Cardiac muscle cell (in vitro differentiated cells and primary cell): ENCODE data around the gene ITGB1. TPM values are rescaled to one million over a fixed set of nuclear protein-coding genes. Genes with fewer than 3 reads are reported as not detected.

Experiments
- DNase-seq, 2 donors: peaks; one replicate each; pipeline versions ENCODE4 v3.0.0 to v3.0.0-alpha.2; 2010 to 2017; ENCODE audit warnings: low read depth in 1 of 2, low spot score in 1 of 2
- H3K27ac ChIP-seq: fragments of 200-600 bp; sonication (generic); 2 replicates; pipeline ENCODE4 v1.5.1; 2016
- H3K27me3 ChIP-seq: fragments of 200-600 bp; sonication (generic); 2 replicates; pipeline ENCODE4 v1.6.0; 2016; ENCODE audit warnings: control low read depth
- H3K36me3 ChIP-seq: fragments of 200-600 bp; sonication (generic); 2 replicates; pipeline ENCODE4 v1.5.1; 2016; ENCODE audit warnings: control low read depth
- H3K4me1 ChIP-seq: fragments of 200-600 bp; sonication (generic); 2 replicates; pipeline ENCODE4 v1.8.1; 2017; ENCODE audit warnings: low read depth, mild to moderate bottlenecking, mixed run types
- H3K4me3 ChIP-seq: fragments of 200-600 bp; sonication (generic); 2 replicates; pipeline ENCODE4 v1.5.1; 2016; ENCODE audit warnings: mild to moderate bottlenecking
- H3K9me3 ChIP-seq: fragments of 200-600 bp; sonication (generic); 2 replicates; pipeline ENCODE4 v1.5.1; 2017; ENCODE audit warnings: low read depth, mild to moderate bottlenecking, control low read depth
- CTCF ChIP-seq: IDR thresholded peaks from 2 replicates; pipeline ENCODE4 v1.5.1; 2012; ENCODE audit warnings: low read depth, mild to moderate bottlenecking, low read length
- polyA plus RNA-seq: library from polyadenylated mRNA; unstranded; fragments of >200 nt; fragmentation: Nextera tagmentation; extraction: Ambion mirVana; gene quantifications from 2 replicates; pipeline ENCODE4 v1.2.1, GENCODE V29; 2016
- total RNA-seq: library from RNA; depleted of rRNA; stranded (reverse); fragments of >200 nt; gene quantifications from 2 replicates; pipeline ENCODE4 v1.2.3, GENCODE V29; 2016

Gene ITGB1
- total and polyA plus RNA-seq, 2 experiments from 2014 or later: 321 to 490 TPM

GRCh38 chr10:32887481-32887880 lies 70.5 kb downstream of the ITGB1 start:
- no peak for TF ChIP-seq CTCF
- no peaks in the 10 kb centered on the region for H3K36me3 ChIP-seq
- no peak overlapping the region for H3K4me3 ChIP-seq
- DNase-seq: no peak
- H3K27ac ChIP-seq: no peak overlapping the region
- no peaks in the 10 kb centered on the region for H3K27me3 ChIP-seq
- H3K4me1 ChIP-seq: no peaks in the 10 kb centered on the region
- H3K9me3 ChIP-seq: no peaks in the 10 kb centered on the region

- no peak for TF ChIP-seq CTCF
- Histone ChIP-seq H3K36me3 (no peaks in the 10 kb centered on the region), H3K4me1 (no peaks in the 10 kb centered on the region), H3K9me3 (no peaks in the 10 kb centered on the region), H3K4me3 (no peak overlapping the region), H3K27ac (no peak overlapping the region), H3K27me3 (no peaks in the 10 kb centered on the region)
- no peak for DNase-seq
Observed at GRCh38 chr10:32882076-32882475, 76.0 kb downstream of the ITGB1 start.

GRCh38 chr10:32878646-32879045 lies 79.4 kb downstream of the ITGB1 start:
- TF ChIP-seq CTCF: no peak
- H3K27me3 ChIP-seq: no peaks in the 10 kb centered on the region
- H3K9me3 ChIP-seq: no peaks in the 10 kb centered on the region
- H3K4me1 ChIP-seq: no peaks in the 10 kb centered on the region
- no peak overlapping the region for H3K27ac ChIP-seq
- no peaks in the 10 kb centered on the region for H3K36me3 ChIP-seq
- DNase-seq: no peak
- no peak overlapping the region for H3K4me3 ChIP-seq

GRCh38 chr10:32877915-32878314 lies 80.1 kb downstream of the ITGB1 start:
- no peak for DNase-seq
- no peaks in the 10 kb centered on the region for H3K4me1 ChIP-seq
- TF ChIP-seq CTCF: no peak
- H3K27me3 ChIP-seq: no peaks in the 10 kb centered on the region
- no peaks in the 10 kb centered on the region for H3K9me3 ChIP-seq
- no peaks in the 10 kb centered on the region for H3K36me3 ChIP-seq
- H3K27ac ChIP-seq: no peak overlapping the region
- no peak overlapping the region for H3K4me3 ChIP-seq

GRCh38 chr10:32865170-32865569 lies 92.9 kb downstream of the ITGB1 start:
- H3K9me3 ChIP-seq: no peaks in the 10 kb centered on the region
- no peaks in the 10 kb centered on the region for H3K36me3 ChIP-seq
- TF ChIP-seq CTCF: no peak
- H3K4me3 ChIP-seq: no peak overlapping the region
- no peak overlapping the region for H3K27ac ChIP-seq
- H3K27me3 ChIP-seq: no peaks in the 10 kb centered on the region
- no peaks in the 10 kb centered on the region for H3K4me1 ChIP-seq
- no peak for DNase-seq

GRCh38 chr10:32854435-32854834 lies 103.6 kb downstream of the ITGB1 start:
- no peaks in the 10 kb centered on the region for H3K4me1 ChIP-seq
- H3K27ac ChIP-seq: no peak overlapping the region
- DNase-seq: no peak
- no peaks in the 10 kb centered on the region for H3K9me3 ChIP-seq
- no peak for TF ChIP-seq CTCF
- no peaks in the 10 kb centered on the region for H3K36me3 ChIP-seq
- H3K4me3 ChIP-seq: no peak overlapping the region
- H3K27me3 ChIP-seq: no peaks in the 10 kb centered on the region
